Measurements from ENCODE around the gene MCRIP2. TPM values are rescaled to one million over a fixed set of nuclear protein-coding genes. Genes with fewer than 3 reads are reported as not detected.

MCRIP2 gene
- total and polyA plus RNA-seq, 7 experiments from 2014 or later = 21.4 to 35.8 (median 28.8) TPM

DNA sequence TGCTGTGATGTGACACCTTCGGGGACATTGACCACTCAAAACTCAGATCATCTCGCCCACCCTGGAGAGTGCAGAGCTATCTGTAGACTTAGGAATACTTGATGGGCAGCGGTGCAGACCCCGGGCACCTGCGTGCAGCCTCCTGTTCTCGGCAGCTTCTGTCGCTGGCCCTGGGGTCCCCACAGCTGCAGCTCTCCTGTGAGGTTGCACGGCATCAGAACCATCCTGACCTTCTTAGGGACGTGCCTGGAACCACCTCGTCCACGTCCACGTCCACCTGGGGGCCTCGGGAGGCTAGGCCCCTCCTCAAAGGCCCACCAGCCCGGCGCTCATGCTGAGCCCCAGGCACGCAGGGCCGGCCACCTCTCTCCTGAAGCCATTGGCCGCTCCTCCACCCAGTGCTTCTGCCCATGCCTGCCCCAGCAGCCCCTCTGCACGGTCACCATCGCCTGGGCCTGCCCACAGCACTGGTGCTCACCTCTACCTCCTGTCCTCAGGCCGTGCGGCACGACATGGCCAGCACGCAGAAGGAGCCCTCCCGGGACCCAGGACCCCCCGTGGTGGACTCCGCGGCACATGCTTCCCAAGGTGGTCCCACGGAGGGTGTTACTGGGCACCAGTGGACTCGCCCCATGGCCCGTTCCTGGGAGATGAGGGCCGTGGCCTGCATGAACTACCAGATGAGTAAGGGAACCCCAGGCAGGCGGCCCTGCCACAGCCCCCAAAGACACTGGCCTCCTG, 13.1 kb upstream of the MCRIP2 start:
- Histone ChIP-seq H3K9me3 (ENCODE audit: control insufficient read depth in 2 of 3, low read length in 3 of 3) (no peaks in the 10 kb centered on the region), H3K36me3 (ENCODE audit: control insufficient read depth in 2 of 3, insufficient read depth in 3 of 3, low read length in 3 of 3) (peaks cover 0 to 37% (median 0%) of the 10 kb centered on the region in 3 experiments), H3K4me3 (ENCODE audit: low read length) (no peak overlapping the region), H3K27me3 (ENCODE audit: control insufficient read depth in 2 of 2, insufficient read depth in 2 of 2, low read length in 2 of 2) (no peaks in the 10 kb centered on the region), H3K4me1 (ENCODE audit: control insufficient read depth in 2 of 2, insufficient read depth in 2 of 2, low read length in 2 of 2) (no peaks in the 10 kb centered on the region), H3K27ac (ENCODE audit: low read depth, low read length) (no peak overlapping the region)
- Mint-ChIP-seq H3K27ac (no peak overlapping the region), H3K4me3 (no peak overlapping the region), H3K9me3 (no peaks in the 10 kb centered on the region), H3K27me3 (no peaks in the 10 kb centered on the region), H3K36me3 (peaks cover 0 to 3% (median 0%) of the 10 kb centered on the region in 5 donors), H3K4me1 (no peaks in the 10 kb centered on the region)
- ATAC-seq (no peak), DNase-seq (no peak)
- CTCF ChIA-PET = no interaction called here
- POLR2A ChIA-PET = no interaction called here
- intact Hi-C loops (cut with micrococcal nuclease) = no loop called here

DNA sequence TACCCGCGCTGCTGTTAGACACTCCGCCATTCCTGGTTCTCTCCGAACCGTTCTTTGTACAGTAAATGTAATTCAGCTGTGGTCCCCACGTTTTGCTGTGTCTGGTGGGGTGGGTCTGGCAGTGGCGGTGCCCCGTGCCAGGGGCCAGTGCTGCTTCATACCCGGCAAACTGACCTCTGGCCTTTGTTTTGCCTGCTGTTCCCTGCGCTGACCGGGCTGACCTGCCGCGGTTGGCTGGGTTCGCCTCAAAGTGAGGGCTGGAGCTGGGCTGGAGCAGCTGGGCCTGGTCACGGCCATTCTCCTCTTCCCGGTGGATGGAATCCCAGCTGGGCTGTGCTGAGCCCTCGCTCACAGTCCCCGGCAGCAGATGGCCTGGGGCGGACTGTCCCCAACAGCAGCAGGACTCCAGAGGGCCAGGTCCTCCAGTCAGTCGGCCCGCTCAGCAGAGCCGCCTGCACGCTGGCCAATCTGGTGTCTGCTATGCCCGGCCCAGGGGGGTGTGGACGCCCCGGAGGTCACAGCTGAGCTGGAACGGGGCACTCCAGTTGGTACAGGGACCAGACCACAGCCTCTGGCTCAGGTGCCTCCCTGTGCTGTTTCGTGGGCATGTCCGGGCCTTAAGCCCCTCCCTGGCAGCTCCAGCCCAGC, 12.3 kb upstream of the MCRIP2 start:
- H3K9me3 ChIP-seq (ENCODE audit: control insufficient read depth in 2 of 3, low read length in 3 of 3) = no peaks in the 10 kb centered on the region
- no peak overlapping the region for H3K4me3 Mint-ChIP-seq
- no peak for ATAC-seq
- ChIA-PET POLR2A (no interaction called here), CTCF (no interaction called here)
- H3K4me1 Mint-ChIP-seq = peaks cover 0 to 3% (median 0%) of the 10 kb centered on the region in 7 donors
- no peaks in the 10 kb centered on the region for H3K27me3 Mint-ChIP-seq
- no peaks in the 10 kb centered on the region for H3K9me3 Mint-ChIP-seq
- H3K27ac ChIP-seq (ENCODE audit: low read depth, low read length) = no peak overlapping the region
- no peaks in the 10 kb centered on the region for H3K27me3 ChIP-seq (ENCODE audit: control insufficient read depth in 2 of 2, insufficient read depth in 2 of 2, low read length in 2 of 2)
- H3K4me1 ChIP-seq (ENCODE audit: control insufficient read depth in 2 of 2, insufficient read depth in 2 of 2, low read length in 2 of 2) = no peaks in the 10 kb centered on the region
- no peak overlapping the region for H3K4me3 ChIP-seq (ENCODE audit: low read length)
- no peak for DNase-seq
- intact Hi-C loops (cut with micrococcal nuclease) = no loop called here
- H3K36me3 Mint-ChIP-seq = peaks cover 0 to 3% (median 0%) of the 10 kb centered on the region in 5 donors
- H3K27ac Mint-ChIP-seq = no peak overlapping the region
- peaks cover 0 to 44% (median 0%) of the 10 kb centered on the region in 3 experiments for H3K36me3 ChIP-seq (ENCODE audit: control insufficient read depth in 2 of 3, insufficient read depth in 3 of 3, low read length in 3 of 3)

DNA sequence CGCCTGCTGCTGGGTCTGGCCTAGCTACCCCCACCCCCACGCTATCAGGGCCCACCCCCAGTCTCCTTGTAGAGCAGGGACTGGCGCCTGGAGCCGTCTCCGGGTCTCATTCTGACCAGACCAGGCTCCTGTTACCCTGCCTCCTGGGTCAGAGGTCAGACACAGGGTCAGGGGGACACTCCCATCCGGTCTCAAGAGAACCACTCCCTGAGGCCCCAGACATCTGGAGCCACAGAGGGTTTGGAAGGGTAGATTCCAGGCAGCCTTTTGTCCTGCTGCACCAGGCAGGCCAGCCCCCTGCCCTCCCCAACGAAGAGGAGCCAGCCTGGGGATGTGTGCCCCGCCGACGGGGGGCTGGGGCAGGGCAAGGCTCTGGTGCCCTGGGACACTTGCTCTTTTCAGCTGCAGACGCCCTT, 11.8 kb upstream of the MCRIP2 start:
- Histone ChIP-seq H3K36me3 (ENCODE audit: control insufficient read depth in 2 of 3, insufficient read depth in 3 of 3, low read length in 3 of 3) (peaks cover 0 to 50% (median 0%) of the 10 kb centered on the region in 3 experiments), H3K9me3 (ENCODE audit: control insufficient read depth in 2 of 3, low read length in 3 of 3) (no peaks in the 10 kb centered on the region), H3K4me3 (ENCODE audit: low read length) (no peak overlapping the region), H3K27me3 (ENCODE audit: control insufficient read depth in 2 of 2, insufficient read depth in 2 of 2, low read length in 2 of 2) (no peaks in the 10 kb centered on the region), H3K27ac (ENCODE audit: low read depth, low read length) (no peak overlapping the region), H3K4me1 (ENCODE audit: control insufficient read depth in 2 of 2, insufficient read depth in 2 of 2, low read length in 2 of 2) (peaks cover 0 to under 1% of the 10 kb centered on the region in 2 donors)
- no peak for DNase-seq
- H3K27ac Mint-ChIP-seq = no peak overlapping the region
- ChIA-PET POLR2A (no interaction called here), CTCF (no interaction called here)
- no peaks in the 10 kb centered on the region for H3K9me3 Mint-ChIP-seq
- no peak overlapping the region for H3K4me3 Mint-ChIP-seq
- intact Hi-C loops (cut with micrococcal nuclease) = no loop called here
- H3K27me3 Mint-ChIP-seq = no peaks in the 10 kb centered on the region
- H3K36me3 Mint-ChIP-seq = peaks cover 0 to 3% (median 0%) of the 10 kb centered on the region in 5 donors
- peaks cover 0 to 4% (median 0%) of the 10 kb centered on the region in 7 donors for H3K4me1 Mint-ChIP-seq
- no peak for ATAC-seq

DNA sequence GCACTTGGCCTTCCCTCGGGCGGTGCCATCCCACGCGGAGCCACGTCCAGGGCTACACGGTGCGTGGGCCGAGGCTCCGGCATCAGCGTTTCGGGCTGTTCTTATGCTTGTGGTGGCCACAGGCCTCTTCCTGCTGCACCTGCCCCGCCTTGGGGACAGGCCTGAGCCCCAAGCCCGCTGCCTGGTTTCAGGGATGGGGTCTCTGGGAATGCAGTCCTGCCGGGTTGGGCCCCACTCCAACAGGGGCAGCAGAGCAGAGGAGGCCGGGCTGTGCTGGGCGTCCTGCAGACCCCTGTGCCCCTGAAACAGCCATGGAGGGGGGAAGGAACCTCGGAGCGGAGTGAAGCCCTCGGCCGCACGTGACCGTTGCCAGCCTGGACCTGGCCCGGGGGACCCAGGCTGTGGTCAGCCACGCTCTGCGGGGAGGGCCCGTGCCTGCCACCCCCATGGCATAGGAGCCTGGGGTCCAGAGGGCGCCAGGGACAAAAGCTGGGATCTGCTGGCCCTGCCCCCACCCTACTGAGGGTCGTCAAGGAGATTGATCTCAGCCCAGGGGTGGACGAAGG, 11.3 kb upstream of the MCRIP2 start:
- intact Hi-C loops (cut with micrococcal nuclease) = no loop called here
- peaks cover 2 to 6% of the 10 kb centered on the region in 2 donors for H3K4me1 ChIP-seq (ENCODE audit: control insufficient read depth in 2 of 2, insufficient read depth in 2 of 2, low read length in 2 of 2)
- peaks cover 0 to 50% (median 0%) of the 10 kb centered on the region in 3 experiments for H3K36me3 ChIP-seq (ENCODE audit: control insufficient read depth in 2 of 3, insufficient read depth in 3 of 3, low read length in 3 of 3)
- no peak overlapping the region for H3K4me3 ChIP-seq (ENCODE audit: low read length)
- Mint-ChIP-seq H3K27ac (no peak overlapping the region), H3K4me1 (peaks cover 0 to 5% (median 0%) of the 10 kb centered on the region in 7 donors), H3K4me3 (no peak overlapping the region), H3K27me3 (no peaks in the 10 kb centered on the region), H3K36me3 (peaks cover 0 to 3% (median 0%) of the 10 kb centered on the region in 5 donors), H3K9me3 (no peaks in the 10 kb centered on the region)
- DNase-seq (no peak), ATAC-seq (no peak)
- H3K9me3 ChIP-seq (ENCODE audit: control insufficient read depth in 2 of 3, low read length in 3 of 3) = no peaks in the 10 kb centered on the region
- no peaks in the 10 kb centered on the region for H3K27me3 ChIP-seq (ENCODE audit: control insufficient read depth in 2 of 2, insufficient read depth in 2 of 2, low read length in 2 of 2)
- no peak overlapping the region for H3K27ac ChIP-seq (ENCODE audit: low read depth, low read length)
- CTCF ChIA-PET = no interaction called here
- POLR2A ChIA-PET = no interaction called here

DNA sequence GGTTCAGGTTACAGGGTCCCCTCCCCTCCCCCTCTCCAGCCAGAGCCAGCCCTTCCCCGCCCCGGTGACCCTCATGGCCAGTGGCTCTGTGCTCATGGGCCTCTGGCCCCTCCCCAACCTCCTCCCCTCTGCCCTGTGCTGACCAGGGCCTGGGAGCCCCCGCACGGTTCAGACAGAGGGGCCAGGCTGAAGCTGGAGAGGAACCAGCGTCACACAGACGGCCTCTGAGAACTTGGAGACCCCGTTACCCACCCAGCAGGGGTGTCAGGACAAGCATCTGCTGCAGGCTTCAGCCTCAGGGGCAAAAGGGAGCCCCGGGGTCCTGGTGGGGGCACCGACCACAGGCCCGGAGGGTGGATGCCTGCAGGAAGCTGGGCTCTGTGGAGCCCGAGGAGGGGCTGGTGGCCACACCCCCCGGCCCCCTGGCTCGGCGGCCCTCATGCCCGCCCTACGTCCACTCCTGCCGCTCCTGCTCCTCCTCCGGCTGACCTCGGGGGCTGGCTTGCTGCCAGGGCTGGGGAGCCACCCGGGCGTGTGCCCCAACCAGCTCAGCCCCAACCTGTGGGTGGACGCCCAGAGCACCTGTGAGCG, 10.7 kb upstream of the MCRIP2 start, which contains the start of gene WFIKKN1:
WFIKKN1 (plus strand) TSS at position 171 of the 591 bp plus-strand sequence; CDS start at position 440, 269 bp downstream.
- Mint-ChIP-seq H3K36me3 (peaks cover 0 to 3% (median 0%) of the 10 kb centered on the region in 5 donors), H3K9me3 (no peaks in the 10 kb centered on the region), H3K27me3 (no peaks in the 10 kb centered on the region), H3K4me1 (peaks cover 0 to 5% (median 0%) of the 10 kb centered on the region in 7 donors), H3K27ac (no peak within 1 kb of the TSS), H3K4me3 (no peak within 1 kb of the TSS)
- Histone ChIP-seq H3K4me1 (ENCODE audit: control insufficient read depth in 2 of 2, insufficient read depth in 2 of 2, low read length in 2 of 2) (peaks cover 5 to 8% of the 10 kb centered on the region in 2 donors), H3K4me3 (ENCODE audit: low read length) (no peak within 1 kb of the TSS), H3K27me3 (ENCODE audit: control insufficient read depth in 2 of 2, insufficient read depth in 2 of 2, low read length in 2 of 2) (no peaks in the 10 kb centered on the region), H3K36me3 (ENCODE audit: control insufficient read depth in 2 of 3, insufficient read depth in 3 of 3, low read length in 3 of 3) (peaks cover 0 to 45% (median 0%) of the 10 kb centered on the region in 3 experiments), H3K9me3 (ENCODE audit: control insufficient read depth in 2 of 3, low read length in 3 of 3) (no peaks in the 10 kb centered on the region), H3K27ac (ENCODE audit: low read depth, low read length) (no peak within 1 kb of the TSS)
- ChIA-PET CTCF (no interaction called here), POLR2A (interaction anchor here (0.8 to 1.0 kb wide), 2 partner anchors 44 to 59 kb away, joined by 3 to 4 read pairs; partner anchors contain the start of gene RHBDL1)
- DNase-seq (no peak), ATAC-seq (no peak)
- intact Hi-C loops (cut with micrococcal nuclease) = no loop called here

DNA sequence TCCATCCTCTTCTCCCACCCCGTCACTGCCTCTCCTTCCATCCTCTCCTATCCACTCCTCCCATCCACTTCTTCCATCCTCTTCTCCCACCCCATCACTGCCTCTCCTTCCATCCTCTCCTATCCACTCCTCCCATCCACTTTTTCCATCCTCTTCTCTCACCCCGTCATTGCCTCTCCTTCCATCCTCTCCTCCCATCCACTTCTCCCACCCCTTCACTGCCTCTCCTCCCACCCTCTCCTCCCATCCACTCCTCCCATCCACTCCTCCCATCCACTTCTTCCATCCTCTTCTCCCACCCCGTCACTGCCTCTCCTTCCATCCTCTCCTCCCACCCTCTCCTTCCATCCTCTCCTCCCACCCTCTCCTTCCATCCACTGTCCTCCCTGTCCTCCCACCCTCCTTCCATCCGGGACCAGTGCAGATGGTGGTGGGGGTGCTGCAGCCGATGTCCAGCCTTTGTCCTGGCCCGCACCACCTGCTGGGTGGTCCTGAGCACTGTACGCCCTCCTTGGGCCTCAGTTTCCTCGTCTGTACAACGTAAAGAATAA, 9.7 kb upstream of the MCRIP2 start:
- ChIA-PET CTCF (no interaction called here), POLR2A (interaction anchor here (1.0 kb wide), 1 partner anchor 43 kb away, joined by 3 read pairs; the partner anchor contains the start of gene RHBDL1)
- Histone ChIP-seq H3K9me3 (ENCODE audit: control insufficient read depth in 2 of 3, low read length in 3 of 3) (no peaks in the 10 kb centered on the region), H3K36me3 (ENCODE audit: control insufficient read depth in 2 of 3, insufficient read depth in 3 of 3, low read length in 3 of 3) (peaks cover 0 to 41% (median 0%) of the 10 kb centered on the region in 3 experiments), H3K27ac (ENCODE audit: low read depth, low read length) (no peak overlapping the region), H3K27me3 (ENCODE audit: control insufficient read depth in 2 of 2, insufficient read depth in 2 of 2, low read length in 2 of 2) (no peaks in the 10 kb centered on the region), H3K4me3 (ENCODE audit: low read length) (no peak overlapping the region), H3K4me1 (ENCODE audit: control insufficient read depth in 2 of 2, insufficient read depth in 2 of 2, low read length in 2 of 2) (peaks cover 5 to 8% of the 10 kb centered on the region in 2 donors)
- intact Hi-C loops (cut with micrococcal nuclease) = no loop called here
- Mint-ChIP-seq H3K4me3 (no peak overlapping the region), H3K4me1 (peaks cover 0 to 10% (median 5%) of the 10 kb centered on the region in 7 donors), H3K9me3 (peaks cover 0 to 7% (median 0%) of the 10 kb centered on the region in 11 donors), H3K36me3 (no peaks in the 10 kb centered on the region), H3K27me3 (peaks cover 0 to 6% (median 0%) of the 10 kb centered on the region in 5 donors), H3K27ac (no peak overlapping the region)
- DNase-seq (no peak), ATAC-seq (no peak)

Measured in naive thymus-derived CD4-positive, alpha-beta T cell (primary cell).